ENCODE results near the gene SEC22A. TPM values are rescaled to one million over a fixed set of nuclear protein-coding genes. Genes with fewer than 3 reads are reported as not detected.

Gene SEC22A
- total RNA-seq, 4 donors from 2014 or later, result 20.6 to 36.4 (median 28.0) TPM

- H3K27ac ChIP-seq, result no peak overlapping the region
- intact Hi-C loops (cut with DNase I), result no loop called here
These were observed 45.1 kb downstream of the SEC22A start for GRCh38 chr3:123246866-123247265.

GRCh38 chr3:123256256-123256655, 54.5 kb downstream of the SEC22A start:
- intact Hi-C loops (cut with DNase I), result no loop called here
- Histone ChIP-seq H3K27ac (no peak overlapping the region), H3K9me3 (no peaks in the 10 kb centered on the region), H3K27me3 (no peaks in the 10 kb centered on the region), H3K4me3 (no peak overlapping the region), H3K4me1 (no peaks in the 10 kb centered on the region), H3K36me3 (peaks cover 0 to 43% (median 0%) of the 10 kb centered on the region in 3 donors)
- no peak for DNase-seq
- 37 to 67% methylated on average over 2 of the region's 2 CpGs for WGBS, 2 donors
- TF ChIP-seq, protein P1, sequence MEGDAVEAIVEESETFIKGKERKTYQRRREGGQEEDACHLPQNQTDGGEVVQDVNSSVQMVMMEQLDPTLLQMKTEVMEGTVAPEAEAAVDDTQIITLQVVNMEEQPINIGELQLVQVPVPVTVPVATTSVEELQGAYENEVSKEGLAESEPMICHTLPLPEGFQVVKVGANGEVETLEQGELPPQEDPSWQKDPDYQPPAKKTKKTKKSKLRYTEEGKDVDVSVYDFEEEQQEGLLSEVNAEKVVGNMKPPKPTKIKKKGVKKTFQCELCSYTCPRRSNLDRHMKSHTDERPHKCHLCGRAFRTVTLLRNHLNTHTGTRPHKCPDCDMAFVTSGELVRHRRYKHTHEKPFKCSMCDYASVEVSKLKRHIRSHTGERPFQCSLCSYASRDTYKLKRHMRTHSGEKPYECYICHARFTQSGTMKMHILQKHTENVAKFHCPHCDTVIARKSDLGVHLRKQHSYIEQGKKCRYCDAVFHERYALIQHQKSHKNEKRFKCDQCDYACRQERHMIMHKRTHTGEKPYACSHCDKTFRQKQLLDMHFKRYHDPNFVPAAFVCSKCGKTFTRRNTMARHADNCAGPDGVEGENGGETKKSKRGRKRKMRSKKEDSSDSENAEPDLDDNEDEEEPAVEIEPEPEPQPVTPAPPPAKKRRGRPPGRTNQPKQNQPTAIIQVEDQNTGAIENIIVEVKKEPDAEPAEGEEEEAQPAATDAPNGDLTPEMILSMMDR (IDR thresholded peaks at IDR 0.05), result no peak
- TF ChIP-seq POLR2A (IDR thresholded peaks at IDR 0.05), result no peak

More at GRCh38 chr3:123246866-123247265, 45.1 kb downstream of the SEC22A start:
- peaks cover 0 to 13% (median 0%) of the 10 kb centered on the region in 3 donors for H3K4me1 ChIP-seq
- TF ChIP-seq, protein P1 (IDR thresholded peaks at IDR 0.05), result no peak
- TF ChIP-seq POLR2A (IDR thresholded peaks at IDR 0.05), result no peak
- no peaks in the 10 kb centered on the region for H3K9me3 ChIP-seq
- H3K4me3 ChIP-seq, result no peak overlapping the region
- H3K27me3 ChIP-seq, result no peaks in the 10 kb centered on the region
- DNase-seq, result no peak
- 32 to 54% methylated on average over 3 of the region's 3 CpGs for WGBS, 2 donors
- H3K36me3 ChIP-seq, result peaks cover 0 to 69% (median 0%) of the 10 kb centered on the region in 3 donors

- Histone ChIP-seq H3K9me3 (no peaks in the 10 kb centered on the region), H3K4me3 (no peak overlapping the region), H3K4me1 (peaks cover 0 to 7% (median 0%) of the 10 kb centered on the region in 3 donors), H3K27me3 (no peaks in the 10 kb centered on the region), H3K36me3 (peaks cover 0 to 42% (median 0%) of the 10 kb centered on the region in 3 donors), H3K27ac (no peak overlapping the region)
- intact Hi-C loops (cut with DNase I), result no loop called here
- DNase-seq, result no peak
- no peak for TF ChIP-seq POLR2A (IDR thresholded peaks at IDR 0.05)
- TF ChIP-seq, protein P1 (IDR thresholded peaks at IDR 0.05), result no peak
These were observed 56.6 kb downstream of the SEC22A start for GRCh38 chr3:123258359-123258758.

- DNase-seq, result no peak
- TF ChIP-seq, protein P1 (IDR thresholded peaks at IDR 0.05), result peak in 5 of 6 experiments; percentile 15 to 71 (median 55)
- no peak for TF ChIP-seq POLR2A (IDR thresholded peaks at IDR 0.05)
- Histone ChIP-seq H3K4me3 (no peak overlapping the region), H3K4me1 (peaks cover 0 to 7% (median 0%) of the 10 kb centered on the region in 3 donors), H3K27me3 (no peaks in the 10 kb centered on the region), H3K36me3 (peaks cover 0 to 45% (median 0%) of the 10 kb centered on the region in 3 donors), H3K9me3 (no peaks in the 10 kb centered on the region), H3K27ac (no peak overlapping the region)
- 40% methylated on average over 3 of the region's 3 CpGs for WGBS, 2 donors
- intact Hi-C loops (cut with DNase I), result no loop called here
These were observed 57.2 kb downstream of the SEC22A start for GRCh38 chr3:123258811-123259420.

DNA sequence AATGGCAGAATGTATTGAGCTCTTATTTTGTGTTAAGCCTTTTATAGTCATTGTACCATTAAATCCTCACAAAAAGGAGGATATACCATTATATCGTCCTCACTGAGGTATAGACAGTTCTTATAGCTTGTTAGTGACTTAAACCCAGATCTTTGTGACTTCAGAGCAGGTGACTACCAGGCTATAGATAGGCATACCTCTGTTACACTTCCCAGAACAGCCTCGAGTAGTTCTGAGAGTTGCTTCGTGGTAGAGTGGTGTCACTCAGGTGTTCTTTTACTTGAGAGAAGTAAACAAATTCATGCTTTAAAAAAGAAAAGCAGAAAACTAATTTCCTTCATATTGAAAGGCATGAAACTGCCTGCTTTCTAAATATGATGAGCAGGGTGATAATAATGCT, 59.9 kb downstream of the SEC22A start:
- H3K27me3 ChIP-seq, result no peaks in the 10 kb centered on the region
- peaks cover 0 to 7% (median 0%) of the 10 kb centered on the region in 3 donors for H3K4me1 ChIP-seq
- no peak for DNase-seq
- intact Hi-C loops (cut with DNase I), result no loop called here
- no peaks in the 10 kb centered on the region for H3K9me3 ChIP-seq
- peaks cover 0 to 61% (median 0%) of the 10 kb centered on the region in 3 donors for H3K36me3 ChIP-seq
- 49 to 64% methylated on average over 3 of the region's 3 CpGs for WGBS, 2 donors
- TF ChIP-seq POLR2A (IDR thresholded peaks at IDR 0.05), result no peak
- TF ChIP-seq, protein P1 (IDR thresholded peaks at IDR 0.05), result no peak
- H3K27ac ChIP-seq, result no peak overlapping the region
- H3K4me3 ChIP-seq, result no peak overlapping the region
